ENCODE results near the gene MED13L. TPM values are rescaled to one million over a fixed set of nuclear protein-coding genes. Genes with fewer than 3 reads are reported as not detected.

MED13L gene
- total RNA-seq, 1 experiment from 2014 or later, result 89.0 TPM

DNA sequence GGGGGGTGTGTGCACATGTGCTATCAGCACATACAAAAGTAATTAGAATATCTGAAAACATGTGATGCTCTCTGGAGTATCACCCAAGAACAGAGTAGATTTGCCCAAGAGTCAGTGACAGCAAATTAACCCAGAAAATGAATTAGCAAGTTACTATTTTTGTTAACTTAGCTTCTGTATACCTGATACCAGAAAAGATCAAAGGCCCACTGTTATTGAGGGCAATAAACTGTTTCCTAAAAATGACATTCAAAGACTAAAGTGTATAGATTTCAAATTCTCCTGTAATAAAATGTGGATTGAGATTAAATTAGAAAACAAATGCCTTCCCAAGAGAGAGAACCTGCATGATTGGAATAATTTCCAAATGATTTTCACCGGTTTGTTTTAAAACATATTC, 184.7 kb downstream of the MED13L start:
- intact Hi-C loops (cut with micrococcal nuclease; ENCODE audit: unreplicated experiment), result no loop called here
- Mint-ChIP-seq H3K9me3 (ENCODE audit: low read depth, unreplicated experiment) (no peaks in the 10 kb centered on the region), H3K36me3 (ENCODE audit: insufficient read depth, unreplicated experiment) (no peaks in the 10 kb centered on the region), H3K4me1 (ENCODE audit: low read depth, unreplicated experiment) (no peaks in the 10 kb centered on the region), H3K4me3 (ENCODE audit: low read depth, unreplicated experiment) (no peak overlapping the region), H3K27ac (ENCODE audit: unreplicated experiment) (no peak overlapping the region), H3K27me3 (ENCODE audit: unreplicated experiment) (no peaks in the 10 kb centered on the region)
- TF ChIP-seq CTCF (IDR thresholded peaks at IDR 0.05; ENCODE audit: unreplicated experiment), result no peak
- CTCF ChIA-PET, result no interaction called here
- no TSS peak for BruUV-seq (replicated peaks)
- DNase-seq, result no peak

DNA sequence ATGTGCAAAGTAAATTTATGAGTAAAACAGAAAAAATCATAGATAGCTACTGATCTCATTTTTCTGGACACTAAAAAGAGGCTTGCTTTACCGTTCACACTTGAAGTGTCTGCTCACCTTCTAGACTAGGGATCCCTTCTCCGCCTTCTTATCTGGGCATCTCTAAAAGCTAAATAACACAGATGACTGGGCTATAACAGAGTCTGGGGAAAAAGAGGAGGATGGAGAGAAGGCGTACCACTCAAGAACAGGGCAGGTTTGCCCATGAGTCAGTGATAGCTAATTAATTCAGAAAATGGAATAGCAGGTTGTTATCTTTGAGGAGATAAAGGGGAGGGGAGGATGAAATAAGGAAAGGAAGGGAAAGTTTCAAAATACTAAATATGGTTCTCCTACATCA, 185.3 kb downstream of the MED13L start:
- no peak for DNase-seq
- H3K27me3 Mint-ChIP-seq (ENCODE audit: unreplicated experiment), result no peaks in the 10 kb centered on the region
- no peak overlapping the region for H3K4me3 Mint-ChIP-seq (ENCODE audit: low read depth, unreplicated experiment)
- no peaks in the 10 kb centered on the region for H3K36me3 Mint-ChIP-seq (ENCODE audit: insufficient read depth, unreplicated experiment)
- no peak for TF ChIP-seq CTCF (IDR thresholded peaks at IDR 0.05; ENCODE audit: unreplicated experiment)
- intact Hi-C loops (cut with micrococcal nuclease; ENCODE audit: unreplicated experiment), result no loop called here
- BruUV-seq (replicated peaks), result no TSS peak
- no peaks in the 10 kb centered on the region for H3K4me1 Mint-ChIP-seq (ENCODE audit: low read depth, unreplicated experiment)
- H3K9me3 Mint-ChIP-seq (ENCODE audit: low read depth, unreplicated experiment), result no peaks in the 10 kb centered on the region
- no peak overlapping the region for H3K27ac Mint-ChIP-seq (ENCODE audit: unreplicated experiment)
- CTCF ChIA-PET, result no interaction called here

DNA sequence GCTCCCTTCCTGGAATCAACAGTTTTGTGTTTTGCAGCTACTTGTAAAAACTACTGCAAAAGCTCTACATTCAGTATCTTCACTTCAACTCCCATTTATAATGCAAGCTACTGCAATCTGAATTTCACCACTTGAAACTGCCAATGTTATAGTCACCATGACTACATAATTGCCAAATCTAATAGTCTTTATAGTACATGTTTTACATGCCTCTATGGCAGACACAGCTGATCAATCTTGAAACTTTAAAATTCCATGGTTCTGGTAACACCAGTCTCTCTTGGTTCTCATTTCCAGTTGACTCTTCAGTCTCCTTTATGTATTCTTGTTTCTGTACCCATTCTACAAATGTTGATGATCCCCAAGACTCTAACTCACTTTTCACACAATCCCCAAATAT, 185.9 kb downstream of the MED13L start:
- no peak overlapping the region for H3K27ac Mint-ChIP-seq (ENCODE audit: unreplicated experiment)
- no peak for DNase-seq
- no TSS peak for BruUV-seq (replicated peaks)
- TF ChIP-seq CTCF (IDR thresholded peaks at IDR 0.05; ENCODE audit: unreplicated experiment), result no peak
- H3K4me1 Mint-ChIP-seq (ENCODE audit: low read depth, unreplicated experiment), result no peaks in the 10 kb centered on the region
- no peaks in the 10 kb centered on the region for H3K9me3 Mint-ChIP-seq (ENCODE audit: low read depth, unreplicated experiment)
- CTCF ChIA-PET, result no interaction called here
- intact Hi-C loops (cut with micrococcal nuclease; ENCODE audit: unreplicated experiment), result no loop called here
- H3K27me3 Mint-ChIP-seq (ENCODE audit: unreplicated experiment), result no peaks in the 10 kb centered on the region
- H3K36me3 Mint-ChIP-seq (ENCODE audit: insufficient read depth, unreplicated experiment), result no peaks in the 10 kb centered on the region
- no peak overlapping the region for H3K4me3 Mint-ChIP-seq (ENCODE audit: low read depth, unreplicated experiment)

DNA sequence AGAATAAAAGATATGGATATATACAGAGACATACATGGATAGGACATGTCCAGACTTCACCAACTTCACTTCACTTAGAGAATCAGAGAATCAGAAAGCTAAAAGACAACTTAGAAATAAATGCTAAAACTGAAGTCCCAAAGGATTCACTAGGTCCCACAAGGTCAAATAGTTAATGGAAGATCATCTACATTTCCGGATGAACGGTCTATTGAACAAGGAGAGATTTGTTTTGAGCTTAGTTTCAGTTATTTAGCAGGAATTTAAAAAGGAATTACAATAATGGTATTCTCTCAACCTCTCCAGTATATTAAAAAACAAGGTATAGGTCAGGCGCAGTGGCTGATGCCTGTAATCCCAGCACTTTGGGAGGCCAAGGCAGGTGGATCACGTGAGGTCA, 187.0 kb downstream of the MED13L start:
- CTCF ChIA-PET, result interaction anchor here (0.7 kb wide), 1 partner anchor 31 kb away, joined by 3 read pairs; no protein-coding TSS in a partner anchor
- Mint-ChIP-seq H3K27me3 (ENCODE audit: unreplicated experiment) (no peaks in the 10 kb centered on the region), H3K27ac (ENCODE audit: unreplicated experiment) (no peak overlapping the region), H3K9me3 (ENCODE audit: low read depth, unreplicated experiment) (no peaks in the 10 kb centered on the region), H3K4me1 (ENCODE audit: low read depth, unreplicated experiment) (no peaks in the 10 kb centered on the region), H3K4me3 (ENCODE audit: low read depth, unreplicated experiment) (no peak overlapping the region), H3K36me3 (ENCODE audit: insufficient read depth, unreplicated experiment) (no peaks in the 10 kb centered on the region)
- DNase-seq, result no peak
- no TSS peak for BruUV-seq (replicated peaks)
- no peak for TF ChIP-seq CTCF (IDR thresholded peaks at IDR 0.05; ENCODE audit: unreplicated experiment)
- intact Hi-C loops (cut with micrococcal nuclease; ENCODE audit: unreplicated experiment), result no loop called here

GRCh38 chr12:116089080-116089479, 188.4 kb downstream of the MED13L start:
- Mint-ChIP-seq H3K4me3 (ENCODE audit: low read depth, unreplicated experiment) (no peak overlapping the region), H3K36me3 (ENCODE audit: insufficient read depth, unreplicated experiment) (no peaks in the 10 kb centered on the region), H3K9me3 (ENCODE audit: low read depth, unreplicated experiment) (no peaks in the 10 kb centered on the region), H3K27me3 (ENCODE audit: unreplicated experiment) (no peaks in the 10 kb centered on the region), H3K4me1 (ENCODE audit: low read depth, unreplicated experiment) (no peaks in the 10 kb centered on the region), H3K27ac (ENCODE audit: unreplicated experiment) (no peak overlapping the region)
- CTCF ChIA-PET, result no interaction called here
- intact Hi-C loops (cut with micrococcal nuclease; ENCODE audit: unreplicated experiment), result no loop called here
- no TSS peak for BruUV-seq (replicated peaks)
- TF ChIP-seq CTCF (IDR thresholded peaks at IDR 0.05; ENCODE audit: unreplicated experiment), result no peak
- DNase-seq, result no peak
